ENCODE data around the gene GOT2.
"Not testable (repeated sequence)": the region's sequence is repeated elsewhere in the genome, so short reads cannot be mapped to it uniquely, and the experiment has no call there.

Gene GOT2

DNA sequence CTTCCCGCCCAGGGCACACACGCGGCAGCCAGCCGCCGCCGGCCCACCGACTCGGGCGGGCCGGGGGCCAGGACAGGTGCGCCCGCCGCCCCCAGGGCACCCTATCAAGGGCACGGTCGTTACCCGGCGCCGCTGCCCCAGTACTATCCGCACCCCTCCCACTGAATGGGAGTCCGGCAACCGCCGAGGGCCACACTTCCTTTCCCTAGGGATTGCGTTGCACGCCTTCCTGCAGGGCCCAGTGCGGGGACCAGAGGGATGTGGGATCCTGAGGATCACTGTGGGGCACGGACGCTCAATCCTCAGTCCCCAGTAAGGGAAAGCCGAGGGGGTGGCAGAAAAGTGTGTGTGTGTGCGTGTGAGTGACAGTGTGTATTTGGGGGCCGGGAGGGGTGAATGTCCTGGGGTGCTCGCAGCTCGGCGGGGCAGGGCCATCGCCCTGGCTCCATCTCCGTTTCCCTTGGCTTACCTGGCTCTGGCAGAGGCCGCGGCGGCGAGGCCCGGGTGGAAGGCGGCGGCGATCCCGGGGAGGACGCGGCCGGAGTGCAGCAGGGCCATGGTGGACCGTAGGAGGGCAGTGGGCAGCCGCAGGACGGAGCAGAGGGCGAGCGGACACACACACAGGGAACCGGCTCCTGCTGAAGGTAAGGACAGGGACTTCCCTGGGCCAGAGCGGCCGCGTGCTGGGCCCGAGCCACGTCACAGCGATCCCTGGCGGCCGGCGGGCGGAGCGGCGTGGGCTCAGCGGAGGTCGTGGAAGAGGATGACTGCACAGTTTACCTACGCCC is at the start of gene GOT2:
TSS of gene GOT2 (minus strand) at position 646 of the 788 bp plus-strand sequence. CDS start at position 558, 88 bp downstream.
- DNase-seq (ENCODE audit: low read depth): peak; percentile 87

DNA sequence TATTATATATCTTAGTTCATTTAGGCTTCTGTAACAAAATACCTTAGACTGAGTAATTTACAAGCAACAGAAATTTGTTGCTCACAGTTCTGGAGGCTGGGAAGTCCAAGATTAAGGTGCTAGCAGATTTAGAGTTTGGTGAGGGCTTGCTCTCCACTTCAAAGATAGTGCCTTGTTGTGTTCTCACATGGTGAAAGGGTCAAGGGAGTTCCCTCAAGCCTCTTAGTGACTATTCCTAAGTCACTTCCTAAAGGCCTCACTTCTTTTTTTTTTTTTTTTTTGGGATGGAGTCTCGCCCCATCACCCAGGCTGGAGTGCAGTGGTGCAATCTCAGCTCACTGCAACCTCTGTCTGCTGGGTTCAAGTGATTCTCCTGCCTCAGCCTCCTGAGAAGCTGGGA is 45.2 kb upstream of the GOT2 start:
- DNase-seq (ENCODE audit: low read depth): not testable (repeated sequence)

DNA sequence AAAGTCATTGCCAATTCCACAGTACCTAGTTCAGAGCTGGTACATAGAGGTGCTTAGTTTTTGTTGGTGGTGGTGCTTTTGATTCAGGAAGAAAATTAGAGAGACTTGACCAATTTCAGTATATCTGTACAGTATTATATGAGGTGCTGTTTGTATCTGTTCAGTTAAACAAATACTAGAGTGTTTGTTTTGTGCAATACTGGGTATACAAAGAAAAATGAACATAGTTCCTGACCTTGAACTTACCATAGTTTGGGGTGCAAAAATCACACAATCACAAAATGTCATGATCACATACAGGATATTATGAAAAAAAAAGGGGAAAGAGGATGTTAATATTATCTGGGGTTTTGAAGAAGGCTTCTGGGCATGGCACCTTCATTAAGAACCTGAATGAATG is 39.8 kb upstream of the GOT2 start:
- no peak for DNase-seq (ENCODE audit: low read depth)

DNA sequence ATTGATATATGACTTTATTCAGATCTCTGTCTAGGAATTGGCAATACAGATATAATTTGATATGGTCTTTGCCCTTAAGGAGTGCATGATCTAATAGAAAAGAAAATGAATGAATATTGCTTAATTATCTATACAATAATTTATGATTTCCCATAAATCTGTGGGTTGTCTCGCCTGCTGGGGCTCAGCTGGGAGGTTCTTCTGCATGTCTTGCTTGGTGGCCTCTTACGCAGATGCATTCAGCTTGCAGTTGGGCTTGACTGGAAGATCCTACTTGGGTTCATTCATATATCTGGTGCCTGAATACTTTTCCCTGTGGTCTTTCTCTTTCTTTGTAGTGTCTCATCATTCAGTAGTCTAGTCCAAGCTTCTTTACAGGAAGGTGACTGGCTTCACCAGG is 34.0 kb upstream of the GOT2 start:
- no peak for DNase-seq (ENCODE audit: low read depth)

DNA sequence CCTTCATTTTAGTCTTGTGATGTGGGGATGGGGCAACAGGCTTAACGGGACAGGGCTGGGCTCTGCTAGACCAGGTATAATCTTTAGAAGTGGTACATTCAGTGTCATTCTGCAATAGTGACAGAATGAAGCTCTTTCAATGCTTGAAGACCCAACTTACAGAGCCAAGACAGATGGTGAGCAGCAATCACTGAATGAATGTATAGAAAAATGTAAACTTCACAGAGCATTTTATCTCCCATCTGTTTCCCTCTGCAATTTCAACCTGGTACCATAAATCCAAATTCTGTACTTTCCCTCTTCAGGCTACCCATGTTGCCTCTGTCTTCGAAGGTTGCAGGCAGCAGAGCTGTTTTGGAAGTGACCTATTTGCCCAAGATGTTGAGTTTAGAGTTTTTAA is 33.5 kb upstream of the GOT2 start:
- no peak for DNase-seq (ENCODE audit: low read depth)

DNA sequence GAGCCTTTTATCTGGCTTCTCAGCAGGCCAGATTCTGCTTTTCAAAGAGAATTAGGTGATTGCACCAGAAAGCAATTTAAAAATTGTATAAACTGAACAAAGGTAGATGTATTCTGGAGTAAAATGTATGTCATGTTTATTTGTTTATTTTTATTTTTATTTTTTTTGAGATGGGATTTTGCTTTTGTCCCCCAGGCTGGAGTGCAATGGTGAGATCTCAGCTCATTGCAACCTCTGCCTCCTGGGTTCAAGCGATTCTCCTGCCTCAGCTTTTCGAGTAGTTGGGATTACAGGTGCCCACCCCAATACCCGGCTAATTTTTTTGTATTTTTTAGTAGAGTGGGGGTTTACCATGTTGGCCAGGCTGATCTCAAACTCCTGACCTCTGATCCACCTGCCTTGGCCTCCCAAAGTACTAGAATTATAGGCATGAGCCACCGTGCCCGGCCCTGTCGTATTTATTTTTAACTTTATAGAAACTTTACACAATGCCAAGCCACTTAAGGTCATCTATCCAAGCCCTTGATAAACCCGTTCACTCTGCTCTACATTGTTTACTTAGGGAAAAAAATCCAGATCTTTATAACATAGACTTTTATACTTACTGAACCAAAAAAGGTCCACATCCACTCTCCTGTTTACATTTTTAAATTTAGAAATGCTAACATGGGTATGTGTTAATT is 22.7 kb upstream of the GOT2 start:
- DNase-seq (ENCODE audit: low read depth): no peak

DNA sequence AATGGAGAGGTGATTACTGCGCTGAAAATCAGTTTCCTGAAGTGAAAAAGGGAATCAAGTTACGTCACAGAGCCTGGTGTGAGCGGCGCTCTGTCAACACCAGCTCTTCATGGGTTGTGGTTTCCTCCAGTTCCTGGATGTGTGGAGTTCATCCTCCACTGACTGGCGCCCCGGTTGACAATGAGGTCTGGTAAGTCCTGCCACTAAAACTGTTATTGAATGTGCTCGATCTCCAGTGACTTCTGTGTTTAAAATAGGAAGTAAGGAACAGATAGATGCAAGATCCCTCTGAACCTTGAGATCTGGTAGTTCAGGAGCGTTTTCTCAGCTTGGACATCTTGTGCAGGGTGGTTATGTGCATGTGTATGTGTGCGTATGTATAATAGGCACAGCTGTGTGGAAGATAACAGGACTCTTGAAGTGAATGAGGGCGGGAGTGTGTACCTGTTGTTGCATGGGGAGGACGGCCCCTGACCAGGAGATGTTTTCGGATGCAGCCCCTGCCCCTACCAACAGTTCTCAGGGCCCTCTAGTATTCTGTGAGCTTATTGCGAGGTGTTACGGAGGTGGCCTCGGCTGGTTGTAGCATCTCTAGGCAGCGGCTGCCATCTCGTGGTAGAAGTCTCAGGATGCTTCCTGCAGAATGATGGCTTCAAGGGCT is 22.0 kb upstream of the GOT2 start:
- DNase-seq (ENCODE audit: low read depth): peak; percentile 57

DNA sequence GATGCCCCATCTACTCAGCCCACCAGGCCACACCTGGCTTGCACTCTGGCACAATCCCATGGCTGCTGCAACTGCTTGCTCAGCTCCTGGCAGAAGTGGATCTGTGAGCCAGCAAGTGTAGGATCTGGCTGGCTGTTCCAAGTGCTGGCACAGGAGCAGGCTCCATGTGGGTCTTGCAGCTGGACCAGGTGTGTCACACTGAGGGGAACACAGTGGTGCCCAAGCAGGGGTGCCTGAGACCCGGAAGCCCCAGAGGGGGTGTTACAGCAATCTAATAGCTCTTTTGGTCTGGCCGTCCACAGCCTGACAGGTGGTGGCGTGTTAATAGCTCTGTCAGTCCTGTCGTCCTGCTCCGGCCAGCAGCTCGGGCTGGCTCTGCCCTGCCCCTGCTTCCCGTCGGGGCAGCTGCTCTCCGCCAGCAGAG is 19.6 kb upstream of the GOT2 start:
- no peak for DNase-seq (ENCODE audit: low read depth)

DNA sequence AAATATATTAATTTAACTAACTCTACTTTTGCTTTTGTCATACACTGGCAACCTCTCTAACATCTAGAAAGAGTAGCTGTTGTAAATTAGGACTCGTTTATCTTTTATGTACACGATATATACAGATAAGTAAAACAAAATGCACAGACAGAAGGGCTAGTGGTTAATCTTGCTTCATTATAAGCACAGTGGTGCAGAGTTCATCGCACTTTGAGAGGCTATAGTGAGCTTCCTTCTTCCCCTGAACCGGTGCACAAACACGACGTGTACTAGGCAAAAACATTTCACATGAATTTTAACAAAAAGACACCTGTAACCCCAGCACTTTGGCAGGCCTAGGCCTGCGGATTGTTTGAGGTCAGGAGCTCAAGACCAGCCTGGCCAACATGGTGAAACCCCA is 10.4 kb upstream of the GOT2 start:
- no peak for DNase-seq (ENCODE audit: low read depth)

DNA sequence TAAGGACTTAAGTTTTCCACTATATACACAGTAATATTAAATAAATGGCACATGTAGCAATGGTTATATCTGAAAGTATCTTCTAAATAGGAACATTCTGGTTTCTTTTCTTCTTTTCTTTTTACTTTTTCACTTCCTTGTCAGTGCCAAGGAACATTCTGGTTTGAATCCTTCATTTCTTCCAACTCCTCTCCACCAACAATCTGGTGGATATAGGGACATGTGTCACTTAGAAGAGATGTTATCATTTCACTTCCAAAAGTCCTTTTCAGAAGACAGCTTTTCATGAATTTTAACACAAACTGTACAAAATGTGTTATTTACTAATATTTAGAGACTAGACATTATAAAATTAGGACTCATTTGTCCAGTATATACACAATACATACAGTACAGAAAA is 7.9 kb upstream of the GOT2 start:
- DNase-seq (ENCODE audit: low read depth): no peak

DNA sequence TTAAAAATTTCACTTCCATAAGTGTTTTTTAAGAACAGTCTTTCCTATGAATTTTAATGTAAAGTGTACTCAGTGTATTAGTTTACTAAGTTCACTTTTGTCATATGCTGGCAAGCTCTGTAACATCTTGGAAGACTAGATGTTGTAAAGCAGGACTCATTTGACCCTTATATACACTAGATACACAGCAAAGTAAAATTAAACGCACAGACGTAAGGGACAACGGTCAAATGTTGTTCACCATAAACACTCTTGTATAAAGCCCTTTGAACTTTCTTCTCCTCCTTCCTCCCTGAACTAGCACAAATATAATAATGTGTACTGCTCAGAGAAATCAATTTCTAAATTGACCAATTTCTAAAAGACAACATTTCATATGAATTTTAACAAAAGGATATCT is 7.0 kb upstream of the GOT2 start:
- DNase-seq (ENCODE audit: low read depth): no peak

DNA sequence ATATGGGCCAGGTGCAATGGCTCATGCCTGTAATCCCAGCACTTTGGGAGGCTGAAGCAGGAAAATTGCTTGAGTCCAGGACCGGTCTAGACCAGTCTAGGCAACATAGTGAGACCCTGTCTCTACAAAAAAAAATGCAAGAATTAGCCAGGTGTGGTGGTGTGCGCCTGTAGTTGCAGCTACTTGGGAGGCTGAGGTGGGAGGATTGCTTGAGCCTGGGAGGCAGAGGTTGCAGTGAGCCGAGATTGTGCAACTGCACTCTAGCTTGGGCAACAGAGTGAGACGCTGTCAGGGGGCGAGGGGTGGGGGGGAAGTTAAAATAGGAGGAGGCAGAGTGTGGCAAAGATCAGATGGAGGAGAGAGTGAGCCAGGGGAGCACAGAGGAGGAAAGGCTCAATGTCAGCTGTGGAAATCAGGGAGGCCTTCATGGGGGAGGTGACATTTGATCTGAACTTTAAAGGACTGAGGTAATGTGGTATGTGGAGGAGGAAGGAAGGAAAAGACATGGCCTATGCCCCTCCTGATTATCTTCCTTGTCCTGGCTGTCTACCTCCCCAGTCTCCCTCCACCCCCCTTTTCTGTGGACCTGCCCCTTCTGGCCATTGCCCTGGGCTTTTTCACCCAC is 4.7 kb upstream of the GOT2 start:
- DNase-seq (ENCODE audit: low read depth): no peak

DNA sequence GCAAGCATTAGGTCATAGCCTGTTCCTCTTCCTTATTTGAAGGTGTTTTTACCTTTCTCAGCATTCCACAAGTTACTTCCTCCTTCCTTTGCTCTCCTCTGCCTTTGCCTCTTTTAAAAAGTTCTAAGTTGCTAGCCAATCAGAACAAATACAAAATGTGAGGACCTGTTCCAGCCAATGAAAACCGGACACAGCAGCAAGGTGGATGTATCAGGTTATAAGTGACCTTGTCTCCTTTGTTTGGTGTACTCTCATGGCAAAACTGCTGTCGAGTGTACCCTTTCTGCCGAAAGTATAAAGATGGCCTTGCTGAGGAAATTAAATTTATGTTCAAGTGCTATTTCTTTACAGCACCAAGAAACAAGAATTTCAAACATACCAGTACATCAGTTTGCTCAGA is 2.2 kb upstream of the GOT2 start:
- not testable (repeated sequence) for DNase-seq (ENCODE audit: low read depth)

DNA sequence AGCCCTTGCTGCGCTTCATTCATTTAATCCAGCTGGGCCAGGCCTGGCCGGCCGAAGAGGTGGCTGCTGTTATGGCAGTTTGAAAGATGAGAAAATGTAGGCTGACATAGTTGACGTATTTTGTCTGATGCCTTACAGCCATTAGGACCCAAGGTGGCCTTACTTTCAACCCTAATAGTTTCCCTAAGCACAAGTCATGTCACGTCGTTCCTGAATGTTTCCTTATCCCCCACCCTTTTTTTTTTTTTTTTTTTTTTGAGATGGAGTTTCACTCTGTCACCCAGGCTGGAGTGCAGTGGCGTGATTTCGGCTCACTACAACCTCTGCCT is 307 bp upstream of the GOT2 start:
- DNase-seq (ENCODE audit: low read depth): no peak

DNA sequence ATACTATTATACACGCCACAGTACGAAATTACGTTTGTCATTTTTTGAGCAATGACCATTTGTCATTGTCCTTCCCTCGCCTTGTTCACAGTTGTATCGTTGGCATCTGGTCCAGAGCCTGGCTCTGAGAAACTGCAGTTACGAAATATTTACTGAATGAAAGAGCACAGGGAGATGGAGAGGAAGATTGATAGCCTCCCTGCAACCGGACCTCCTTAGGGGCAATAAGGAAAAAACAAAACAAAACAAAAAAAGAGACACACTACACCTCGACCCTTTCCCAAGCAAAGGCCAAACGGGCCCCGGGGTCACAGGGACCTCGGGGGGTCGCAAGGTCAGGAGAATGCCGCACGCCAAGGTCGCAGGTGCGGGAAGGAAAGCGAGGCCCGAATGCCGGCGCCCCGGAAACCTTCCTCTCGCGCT is 857 bp downstream of the GOT2 start:
- peak; percentile 11 for DNase-seq (ENCODE audit: low read depth)

DNA sequence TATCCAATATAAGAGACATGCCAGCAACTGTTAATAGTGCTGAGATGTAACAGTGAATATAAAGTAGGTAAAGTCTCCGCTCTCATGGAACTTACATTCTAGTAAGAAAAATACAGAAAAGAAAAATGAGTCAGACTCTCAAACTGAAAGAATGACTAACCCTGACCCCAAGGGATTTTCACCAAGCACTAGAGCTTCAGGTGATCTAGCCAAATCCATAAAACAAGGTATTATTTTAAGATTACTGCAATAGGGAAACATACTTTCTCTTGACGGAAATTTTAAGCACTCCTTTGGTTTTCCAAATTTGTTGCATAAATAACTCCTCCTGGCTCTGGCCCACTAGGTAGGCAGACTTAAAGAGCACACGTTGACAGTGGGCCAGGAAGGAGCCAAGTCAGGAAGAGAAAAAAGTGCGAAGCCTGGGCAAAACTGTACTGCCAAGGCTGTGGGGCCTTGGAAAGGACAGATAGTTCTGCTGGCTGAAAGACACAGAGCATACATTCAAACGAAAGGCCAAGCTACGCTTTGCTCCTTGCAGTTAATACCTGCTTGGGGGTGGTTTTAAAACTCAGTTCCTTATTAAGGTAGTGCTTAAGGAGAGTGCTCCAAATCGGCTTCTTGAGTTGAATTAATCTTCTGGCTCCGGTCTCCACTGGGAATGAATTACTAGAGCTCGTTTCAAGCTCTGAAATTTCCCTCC is 1.4 kb downstream of the GOT2 start:
- DNase-seq (ENCODE audit: low read depth): no peak

DNA sequence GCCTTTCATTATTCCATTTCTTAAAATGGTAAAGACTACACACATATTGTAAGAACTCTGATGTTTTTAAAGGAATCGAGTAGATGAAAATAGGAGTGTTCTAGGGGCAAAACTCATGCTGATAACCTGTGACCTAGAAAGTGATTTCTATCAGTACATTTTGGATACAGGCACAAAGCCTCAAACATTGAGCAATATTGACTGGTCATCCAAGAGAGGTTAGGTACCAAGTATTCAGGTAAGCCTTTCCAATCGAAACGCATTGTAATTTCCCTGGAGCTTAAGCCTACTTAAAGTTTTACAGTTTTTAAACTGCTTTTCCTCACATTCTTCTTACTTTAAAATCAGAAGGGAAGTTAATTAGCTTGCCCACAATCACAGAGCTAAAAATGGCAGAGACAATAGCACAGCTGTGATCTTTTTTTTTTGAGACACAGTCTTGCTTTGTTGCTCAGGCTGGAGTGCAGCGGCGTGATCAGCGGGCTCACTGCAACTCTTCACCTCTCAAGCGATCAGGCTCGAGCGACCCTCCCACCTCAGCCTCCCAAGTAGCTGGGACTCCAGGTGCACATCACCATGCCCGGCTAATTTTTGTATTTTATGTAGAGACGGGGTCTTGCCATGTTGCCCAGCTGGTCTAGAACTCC is 3.3 kb downstream of the GOT2 start:
- no peak for DNase-seq (ENCODE audit: low read depth)

DNA sequence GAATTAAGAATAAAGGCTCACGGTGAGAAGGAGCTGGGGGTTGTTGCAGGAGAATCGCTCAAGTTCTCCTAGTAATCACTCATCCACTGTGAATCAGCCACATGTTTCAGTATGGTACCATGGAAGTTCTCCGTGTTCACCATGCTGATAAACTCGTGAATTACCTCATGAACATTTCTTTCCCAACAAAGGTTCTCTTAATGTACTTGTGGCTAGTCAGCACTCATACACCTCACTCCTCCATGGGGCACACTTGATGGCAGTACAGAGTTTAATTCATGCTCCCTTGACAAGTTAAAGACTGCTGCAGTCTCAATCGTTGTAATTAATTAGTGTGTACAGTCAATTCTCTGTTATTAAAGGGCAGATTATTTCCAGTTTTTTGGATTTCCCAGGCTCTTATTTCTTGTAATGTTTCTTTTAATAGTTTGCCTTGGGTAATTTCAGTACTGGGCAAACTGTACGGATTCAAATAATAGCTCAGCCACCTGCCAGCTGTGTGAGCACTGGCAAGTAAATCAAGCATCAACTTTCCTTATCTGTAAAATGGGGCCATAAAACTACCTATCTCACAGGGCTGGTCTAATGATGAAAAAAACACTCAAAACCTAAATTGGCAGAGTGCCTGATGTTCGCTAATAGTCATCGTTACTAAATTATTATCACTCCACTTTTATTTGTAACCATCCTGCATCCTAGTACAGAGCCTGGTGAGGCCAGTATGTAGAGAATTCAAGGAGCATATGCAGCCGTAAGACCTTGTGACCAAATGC is 6.1 kb downstream of the GOT2 start:
- no peak for DNase-seq (ENCODE audit: low read depth)

DNA sequence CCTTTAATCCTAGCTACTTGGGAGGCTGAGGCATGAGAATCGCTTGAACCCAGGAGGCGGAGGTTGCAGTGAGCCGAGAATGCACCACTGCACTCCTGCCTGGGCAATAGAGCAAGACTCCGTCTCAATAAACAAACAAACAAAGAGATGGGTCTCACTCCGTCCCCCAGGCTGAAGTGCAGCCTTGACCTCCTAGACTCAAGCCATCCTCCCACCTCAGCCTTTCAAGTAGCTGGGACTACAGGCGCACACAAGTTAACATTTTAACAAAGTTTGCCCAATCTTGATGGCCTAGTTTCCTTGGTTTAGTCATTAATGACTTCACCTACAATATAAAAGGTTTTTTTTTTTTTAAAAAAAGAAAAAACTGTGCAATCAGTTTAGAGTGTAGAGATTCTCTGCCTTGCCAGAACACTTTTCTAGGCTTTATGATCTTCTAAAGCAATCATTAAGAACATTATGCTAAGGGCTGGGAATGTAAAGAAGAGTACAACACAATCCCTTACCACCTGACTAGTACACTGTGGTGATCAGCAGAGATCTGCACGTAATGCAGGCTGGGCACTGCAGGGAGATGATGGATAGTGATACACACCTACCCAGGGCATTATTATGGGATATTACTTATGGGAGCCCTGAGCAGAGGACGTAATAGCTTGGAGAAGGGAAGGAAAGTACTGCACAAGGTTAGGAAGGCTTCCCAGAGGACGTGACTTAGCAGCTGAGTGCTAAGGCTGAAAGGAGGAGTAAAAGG is 6.9 kb downstream of the GOT2 start:
- no peak for DNase-seq (ENCODE audit: low read depth)

DNA sequence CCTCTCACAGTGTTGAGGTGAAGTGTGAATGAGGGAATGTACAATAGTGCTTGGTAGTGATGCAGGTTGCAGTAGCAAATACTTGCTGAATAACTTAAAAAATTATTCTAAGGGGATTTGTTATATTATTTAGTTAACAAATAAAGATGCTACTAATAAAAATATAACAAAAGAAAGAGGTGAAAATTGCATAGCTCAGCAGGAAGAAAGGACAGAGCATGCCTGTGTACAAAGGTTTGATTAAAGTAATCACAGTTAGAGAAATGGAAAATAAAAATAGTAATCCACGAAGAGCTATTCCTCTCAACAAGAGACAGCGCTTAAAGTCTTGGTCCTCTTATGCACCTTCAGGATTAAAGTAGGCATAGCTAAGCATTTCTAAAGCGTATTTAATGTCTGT is 11.0 kb downstream of the GOT2 start:
- DNase-seq (ENCODE audit: low read depth): no peak

Data from fibroblast of gingiva (primary cell).